ENCODE measurements around the gene CROCC2. TPM values are rescaled to one million over a fixed set of nuclear protein-coding genes. Genes with fewer than 3 reads are reported as not detected.

CROCC2 gene
- total and polyA plus RNA-seq, 4 donors, result 1.3 to 17.4 (median 4.4) TPM

GRCh38 chr2:240930096-240930630, 24.0 kb downstream of the CROCC2 start:
- Histone ChIP-seq H3K4me3 (no peak overlapping the region), H3K27me3 (ENCODE audit: control insufficient read depth in 3 of 3, insufficient read depth in 3 of 3, low read length in 2 of 3) (no peaks in the 10 kb centered on the region), H3K9ac (ENCODE audit: insufficient read depth in 1 of 2, low read length in 2 of 2) (no peak overlapping the region), H3K36me3 (ENCODE audit: control insufficient read depth in 4 of 4, insufficient read depth in 4 of 4, low read length in 4 of 4) (no peaks in the 10 kb centered on the region), H3K9me3 (ENCODE audit: control insufficient read depth in 4 of 4, insufficient read depth in 3 of 4, low read length in 3 of 4) (no peaks in the 10 kb centered on the region), H3K27ac (ENCODE audit: low read depth in 1 of 2, low read length in 1 of 2) (no peak overlapping the region), H3K4me1 (ENCODE audit: control insufficient read depth in 5 of 5, insufficient read depth in 5 of 5, low read length in 5 of 5) (peaks cover 0 to 9% (median 0%) of the 10 kb centered on the region in 5 donors)
- TF ChIP-seq CTCF (IDR thresholded peaks at IDR 0.05; ENCODE audit: control extremely low read depth, extremely low read depth), result no peak
- ATAC-seq (ENCODE audit: insufficient read depth, low FRiP score) (no peak), DNase-seq (peak in 1 of 3 donors; percentile 7)
- 91 to 95% methylated on average over 9 to 12 of the region's 12 CpGs for WGBS, 2 donors

- no peak overlapping the region for H3K27ac ChIP-seq (ENCODE audit: low read depth in 1 of 2, low read length in 1 of 2)
- peak in 1 of 3 donors; percentile 4 for DNase-seq
- no peak overlapping the region for H3K9ac ChIP-seq (ENCODE audit: insufficient read depth in 1 of 2, low read length in 2 of 2)
- no peak for ATAC-seq (ENCODE audit: insufficient read depth, low FRiP score)
- no peak for TF ChIP-seq CTCF (IDR thresholded peaks at IDR 0.05; ENCODE audit: control extremely low read depth, extremely low read depth)
- no peaks in the 10 kb centered on the region for H3K36me3 ChIP-seq (ENCODE audit: control insufficient read depth in 4 of 4, insufficient read depth in 4 of 4, low read length in 4 of 4)
- H3K4me1 ChIP-seq (ENCODE audit: control insufficient read depth in 5 of 5, insufficient read depth in 5 of 5, low read length in 5 of 5), result peaks cover 0 to 9% (median 0%) of the 10 kb centered on the region in 5 donors
- H3K27me3 ChIP-seq (ENCODE audit: control insufficient read depth in 3 of 3, insufficient read depth in 3 of 3, low read length in 2 of 3), result no peaks in the 10 kb centered on the region
- 92 to 94% methylated on average over 26 of the region's 26 CpGs for WGBS, 2 donors
- no peaks in the 10 kb centered on the region for H3K9me3 ChIP-seq (ENCODE audit: control insufficient read depth in 4 of 4, insufficient read depth in 3 of 4, low read length in 3 of 4)
- H3K4me3 ChIP-seq, result no peak overlapping the region
These were observed 24.6 kb downstream of the CROCC2 start for GRCh38 chr2:240930631-240931318.

GRCh38 chr2:240931319-240931949, 25.3 kb downstream of the CROCC2 start:
- DNase-seq (no peak), ATAC-seq (ENCODE audit: insufficient read depth, low FRiP score) (no peak)
- H3K9me3 ChIP-seq (ENCODE audit: control insufficient read depth in 4 of 4, insufficient read depth in 3 of 4, low read length in 3 of 4), result peaks cover 0 to under 1% (median 0%) of the 10 kb centered on the region in 4 donors
- WGBS, 2 donors, result 81 to 87% methylated on average over 11 of the region's 11 CpGs
- no peaks in the 10 kb centered on the region for H3K27me3 ChIP-seq (ENCODE audit: control insufficient read depth in 3 of 3, insufficient read depth in 3 of 3, low read length in 2 of 3)
- H3K4me3 ChIP-seq, result no peak overlapping the region
- H3K9ac ChIP-seq (ENCODE audit: insufficient read depth in 1 of 2, low read length in 2 of 2), result no peak overlapping the region
- no peaks in the 10 kb centered on the region for H3K36me3 ChIP-seq (ENCODE audit: control insufficient read depth in 4 of 4, insufficient read depth in 4 of 4, low read length in 4 of 4)
- H3K27ac ChIP-seq (ENCODE audit: low read depth in 1 of 2, low read length in 1 of 2), result no peak overlapping the region
- H3K4me1 ChIP-seq (ENCODE audit: control insufficient read depth in 5 of 5, insufficient read depth in 5 of 5, low read length in 5 of 5), result peaks cover 0 to 9% (median 0%) of the 10 kb centered on the region in 5 donors
- TF ChIP-seq CTCF (IDR thresholded peaks at IDR 0.05; ENCODE audit: control extremely low read depth, extremely low read depth), result no peak

Data from lung (tissue), 12 donors.